K562 (cell line): ENCODE measurements around the gene SGPP2.

ENCODE experiments used
- GTF3C2 ChIP-seq: IDR thresholded peaks from 3 replicates; pipeline ENCODE4 v1.6.1; 2011; ENCODE audit warnings: borderline replicate concordance, mild to moderate bottlenecking, moderate library complexity; ENCODE audit not compliant: insufficient read length; ENCODE audit errors: extremely low read depth
- MTF1 ChIP-seq: fragments of 250-450 bp; sonication (Bioruptor Pico); IDR thresholded peaks from 2 replicates; pipeline ENCODE4 v1.9.0; 2021; ENCODE audit warnings: moderate library complexity, mild to moderate bottlenecking, inconsistent platforms, borderline replicate concordance
- PREB ChIP-seq: sonication (generic); formaldehyde crosslinking; IDR thresholded peaks from 2 replicates; pipeline ENCODE4 v1.8.1; 2023; ENCODE audit warnings: mild to moderate bottlenecking, missing genetic modification reagents
- YBX1 ChIP-seq: fragments of 450-650 bp; IDR thresholded peaks from 2 replicates; pipeline ENCODE4 v1.7.1; 2016; ENCODE audit warnings: mild to moderate bottlenecking

GRCh38 chr2:222532315-222532714 is 108.0 kb downstream of the SGPP2 start:
- TF ChIP-seq GTF3C2, result no peak
- TF ChIP-seq PREB (CRISPR knock-in tag), result no peak
- TF ChIP-seq YBX1, result no peak
- no peak for TF ChIP-seq MTF1 (CRISPR knock-in tag)
